ENCODE results near the gene PPTC7. TPM values are rescaled to one million over a fixed set of nuclear protein-coding genes. Genes with fewer than 3 reads are reported as not detected.

Gene PPTC7
- total RNA-seq, 1 donor from 2014 or later: 42.4 TPM

GRCh38 chr12:110513842-110514241 lies 69.3 kb downstream of the PPTC7 start:
- Mint-ChIP-seq H3K9me3 (no peaks in the 10 kb centered on the region), H3K27ac (no peak overlapping the region), H3K27me3 (ENCODE audit: low read depth) (peaks cover 4% of the 10 kb centered on the region), H3K36me3 (ENCODE audit: low read depth) (no peaks in the 10 kb centered on the region), H3K4me3 (ENCODE audit: low read depth) (no peak overlapping the region), H3K4me1 (ENCODE audit: low read depth) (peaks cover 5% of the 10 kb centered on the region)
- DNase-seq (ENCODE audit: low spot score): no peak
- intact Hi-C loops (cut with micrococcal nuclease): no loop called here

DNA sequence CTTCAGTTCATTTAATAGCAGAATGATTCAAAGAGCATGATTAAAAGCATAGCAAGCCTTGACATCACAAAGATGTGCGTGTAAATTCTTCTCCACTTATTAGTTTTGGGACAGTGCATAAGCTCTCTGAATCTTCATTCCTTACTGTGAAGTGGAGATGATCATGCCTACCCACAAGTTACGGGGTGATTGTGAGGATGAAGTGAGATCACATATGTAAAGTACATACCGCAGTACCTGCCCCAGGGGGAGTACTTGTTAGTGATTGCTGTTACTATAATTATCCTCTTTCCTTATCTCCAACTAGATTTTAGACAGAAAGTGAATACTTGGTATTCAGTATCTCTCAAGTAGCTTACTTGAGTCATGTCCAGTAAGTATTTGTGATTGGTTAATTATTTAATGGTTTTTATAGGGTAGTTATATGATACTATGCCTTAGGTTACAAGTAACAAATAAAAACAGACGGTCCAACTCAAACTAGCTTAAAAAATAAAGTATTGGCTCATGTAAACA lies 75.0 kb downstream of the PPTC7 start:
- H3K9me3 Mint-ChIP-seq: no peaks in the 10 kb centered on the region
- peaks cover 2% of the 10 kb centered on the region for H3K27me3 Mint-ChIP-seq (ENCODE audit: low read depth)
- no peaks in the 10 kb centered on the region for H3K4me1 Mint-ChIP-seq (ENCODE audit: low read depth)
- no peak for DNase-seq (ENCODE audit: low spot score)
- no peaks in the 10 kb centered on the region for H3K36me3 Mint-ChIP-seq (ENCODE audit: low read depth)
- intact Hi-C loops (cut with micrococcal nuclease): no loop called here
- H3K27ac Mint-ChIP-seq: no peak overlapping the region
- H3K4me3 Mint-ChIP-seq (ENCODE audit: low read depth): no peak overlapping the region

DNA sequence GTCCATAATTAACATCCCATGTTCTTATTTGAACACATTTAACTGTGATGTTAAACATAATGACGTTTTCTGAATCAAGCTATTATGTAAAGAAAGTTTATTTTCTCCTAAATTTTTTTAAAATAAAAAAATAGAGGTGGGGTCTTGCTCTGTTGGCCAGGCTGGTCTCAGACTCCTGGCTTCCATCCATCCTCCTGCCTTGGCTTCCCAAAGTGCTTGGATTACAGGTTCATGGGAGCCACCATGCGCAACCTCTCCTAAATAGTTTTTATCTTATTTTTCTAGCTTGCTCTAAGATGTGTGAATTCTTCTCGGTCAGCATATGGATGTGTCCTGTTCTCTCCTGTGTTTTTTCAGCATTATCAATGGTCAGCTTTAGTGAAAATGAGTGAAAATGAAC lies 77.8 kb downstream of the PPTC7 start:
- H3K27ac Mint-ChIP-seq: no peak overlapping the region
- H3K9me3 Mint-ChIP-seq: peaks cover 7% of the 10 kb centered on the region
- no peak for DNase-seq (ENCODE audit: low spot score)
- H3K4me3 Mint-ChIP-seq (ENCODE audit: low read depth): no peak overlapping the region
- H3K36me3 Mint-ChIP-seq (ENCODE audit: low read depth): peaks cover 12% of the 10 kb centered on the region
- no peaks in the 10 kb centered on the region for H3K27me3 Mint-ChIP-seq (ENCODE audit: low read depth)
- intact Hi-C loops (cut with micrococcal nuclease): no loop called here
- H3K4me1 Mint-ChIP-seq (ENCODE audit: low read depth): peaks cover 11% of the 10 kb centered on the region

DNA sequence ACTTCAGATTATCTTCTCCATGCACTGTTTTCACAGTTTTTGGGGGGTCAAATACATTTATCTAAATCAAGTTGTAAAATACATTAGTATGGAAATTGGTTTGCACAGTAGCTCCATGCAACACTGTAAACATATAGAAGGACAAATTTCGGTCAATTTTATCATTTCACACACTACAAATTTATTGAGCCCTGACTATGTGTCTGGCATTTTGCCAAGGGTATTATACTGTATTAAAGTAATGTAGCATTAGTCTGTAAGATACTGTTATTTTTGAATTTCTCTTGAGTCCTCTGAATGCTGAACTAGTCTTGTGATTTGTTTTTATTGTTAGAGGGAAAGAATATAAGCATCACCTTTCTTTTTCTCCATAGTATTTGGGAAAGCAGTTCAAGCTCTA lies 79.7 kb downstream of the PPTC7 start:
- peaks cover 24% of the 10 kb centered on the region for H3K4me1 Mint-ChIP-seq (ENCODE audit: low read depth)
- H3K27me3 Mint-ChIP-seq (ENCODE audit: low read depth): no peaks in the 10 kb centered on the region
- H3K36me3 Mint-ChIP-seq (ENCODE audit: low read depth): peaks cover 24% of the 10 kb centered on the region
- intact Hi-C loops (cut with micrococcal nuclease): loop anchor here (2.0 kb wide), 1 partner anchor 75 kb away; no protein-coding TSS in a partner anchor
- no peak for DNase-seq (ENCODE audit: low spot score)
- peak overlapping the region; percentile 42 for H3K27ac Mint-ChIP-seq
- H3K4me3 Mint-ChIP-seq (ENCODE audit: low read depth): no peak overlapping the region
- H3K9me3 Mint-ChIP-seq: peaks cover 7% of the 10 kb centered on the region

DNA sequence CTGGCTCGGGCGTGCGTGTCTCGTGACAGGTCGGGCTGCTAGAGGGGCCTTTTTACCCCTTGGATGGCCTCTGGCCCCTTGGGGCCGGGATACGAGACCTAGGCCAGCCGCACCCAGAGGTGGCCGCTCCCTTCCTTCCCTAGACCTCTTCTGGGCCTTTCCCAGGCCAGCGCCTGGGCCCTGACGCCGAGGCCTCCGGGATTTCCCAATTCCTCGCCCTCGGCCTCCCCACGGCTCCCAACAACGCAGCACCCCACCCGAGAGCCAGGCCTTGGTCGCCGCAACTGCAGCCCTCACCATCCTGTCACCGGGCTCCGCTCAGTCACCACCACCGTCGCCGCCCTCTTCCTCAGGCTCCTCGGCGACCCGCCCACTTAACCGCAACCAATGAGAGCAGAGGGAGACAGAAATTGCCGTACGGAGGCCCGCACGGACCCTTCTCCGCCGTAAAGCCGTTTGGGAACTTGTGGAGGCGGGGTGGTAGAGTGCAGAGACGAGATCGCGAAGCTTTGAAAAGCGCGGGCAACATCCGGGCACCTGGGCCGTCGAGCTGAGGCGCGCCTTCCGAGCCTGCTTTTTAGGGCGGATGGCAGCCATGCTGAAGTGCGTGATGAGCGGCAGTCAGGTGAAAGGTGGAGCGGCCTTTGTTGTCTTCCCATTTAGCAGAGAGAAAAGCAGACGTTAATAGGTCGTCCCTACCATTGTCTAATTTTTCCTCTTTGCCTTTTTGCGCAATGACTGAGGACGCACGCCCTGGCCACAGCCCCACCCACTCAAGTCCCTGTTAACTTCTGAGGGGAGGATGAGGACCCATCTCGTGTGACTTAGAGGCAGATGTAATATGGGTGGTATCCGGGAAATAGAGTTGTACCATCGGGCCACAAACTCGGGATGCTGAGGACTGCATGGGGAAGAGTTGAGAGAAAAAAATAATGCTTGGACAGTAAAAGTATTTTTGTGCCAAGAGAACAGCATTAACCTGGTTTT lies 81.1 kb downstream of the PPTC7 start, which contains the start of the genes RAD9B and VPS29:
Gene RAD9B, plus strand, starts transcription at position 580 of the 987 bp plus-strand sequence. Its CDS starts 7 bp downstream, at position 587.
Gene VPS29, minus strand, starts transcription at position 360 of the 987 bp plus-strand sequence. Its CDS starts 60 bp downstream, at position 300.
- H3K9me3 Mint-ChIP-seq: peaks cover 7% of the 10 kb centered on the region
- intact Hi-C loops (cut with micrococcal nuclease): loop anchor here (1.0 to 2.0 kb wide), 3 partner anchors 34 to 77 kb away; partner anchors contain the start of genes ARPC3, FAM216A and GPN3
- peak within 1 kb of the TSS; percentile 91 for H3K27ac Mint-ChIP-seq
- DNase-seq (ENCODE audit: low spot score): peak; percentile 99
- peaks cover 24% of the 10 kb centered on the region for H3K36me3 Mint-ChIP-seq (ENCODE audit: low read depth)
- peaks cover 24% of the 10 kb centered on the region for H3K4me1 Mint-ChIP-seq (ENCODE audit: low read depth)
- H3K27me3 Mint-ChIP-seq (ENCODE audit: low read depth): no peaks in the 10 kb centered on the region
- peak within 1 kb of the TSS; percentile 88 for H3K4me3 Mint-ChIP-seq (ENCODE audit: low read depth)

- no peak for DNase-seq (ENCODE audit: low spot score)
- intact Hi-C loops (cut with micrococcal nuclease): loop anchor here (1.0 kb wide), 1 partner anchor 51 kb away; the partner anchor contains the start of gene ARPC3
- Mint-ChIP-seq H3K4me3 (ENCODE audit: low read depth) (peak overlapping the region; percentile 88), H3K9me3 (peaks cover 7% of the 10 kb centered on the region), H3K4me1 (ENCODE audit: low read depth) (peaks cover 24% of the 10 kb centered on the region), H3K36me3 (ENCODE audit: low read depth) (peaks cover 28% of the 10 kb centered on the region), H3K27ac (peak overlapping the region; percentile 91), H3K27me3 (ENCODE audit: low read depth) (no peaks in the 10 kb centered on the region)
Measured at GRCh38 chr12:110501399-110501751, 81.7 kb downstream of the PPTC7 start.

- Mint-ChIP-seq H3K27me3 (ENCODE audit: low read depth) (no peaks in the 10 kb centered on the region), H3K4me3 (ENCODE audit: low read depth) (peak overlapping the region; percentile 61), H3K9me3 (peaks cover 7% of the 10 kb centered on the region), H3K27ac (peak overlapping the region; percentile 62), H3K4me1 (ENCODE audit: low read depth) (peaks cover 24% of the 10 kb centered on the region), H3K36me3 (ENCODE audit: low read depth) (peaks cover 44% of the 10 kb centered on the region)
- intact Hi-C loops (cut with micrococcal nuclease): no loop called here
- DNase-seq (ENCODE audit: low spot score): no peak
Measured at GRCh38 chr12:110498984-110499706, 84.0 kb downstream of the PPTC7 start.

Other genes with a start within 250 kb of the PPTC7 start
- gene ANAPC7, start 179.6 kb downstream of the PPTC7 start, total RNA-seq: 67.2 and 68.4 TPM in 2 replicates
- 312 and 338 TPM in 2 replicates for gene ARPC3, start 133.0 kb downstream of the PPTC7 start, total RNA-seq
- 43.9 and 47.5 TPM in 2 replicates for gene GPN3, start 115.1 kb downstream of the PPTC7 start, total RNA-seq
- gene FAM216A, start 114.5 kb downstream of the PPTC7 start, total RNA-seq: 44.7 and 48.8 TPM in 2 replicates
- 103 and 107 TPM in 2 replicates for gene VPS29, start 81.2 kb downstream of the PPTC7 start, total RNA-seq
- 0.28 and 0.41 TPM in 2 replicates for gene RAD9B, start 81.0 kb downstream of the PPTC7 start, total RNA-seq
- 5.1 and 6.6 TPM in 2 replicates for gene TCTN1, start 30.8 kb upstream of the PPTC7 start, total RNA-seq
- gene HVCN1, start 105.8 kb upstream of the PPTC7 start, total RNA-seq: 9.7 TPM in 2 replicates
- gene PPP1CC, start 159.6 kb upstream of the PPTC7 start, total RNA-seq: 241 and 244 TPM in 2 replicates